Measurements from ENCODE around the gene C18orf63. TPM values are rescaled to one million over a fixed set of nuclear protein-coding genes. Genes with fewer than 3 reads are reported as not detected.
A peak's percentile ranks its signal among the peaks of the same experiment; 100 is the strongest.

The C18orf63 gene
- total RNA-seq, 2 experiments from 2014 or later = not detected

- POLR2A ChIA-PET = no interaction called here
- H3K4me3 ChIP-seq (ENCODE audit: low read depth, low read length, poor library complexity, severe bottlenecking) = no peak overlapping the region
- H3K4me2 ChIP-seq (ENCODE audit: low read length) = no peak overlapping the region
- no peaks in the 10 kb centered on the region for H3K4me1 ChIP-seq (ENCODE audit: insufficient read depth, low read length, poor library complexity, severe bottlenecking)
- H3K9me3 ChIP-seq (ENCODE audit: low read length) = no peaks in the 10 kb centered on the region
- CTCF ChIA-PET (ENCODE audit: unreplicated experiment) = no interaction called here
- H3K79me2 ChIP-seq (ENCODE audit: insufficient read depth, low read depth, low read length) = no peaks in the 10 kb centered on the region
- H2AFZ ChIP-seq (ENCODE audit: low read length) = no peak overlapping the region
- no TSS peak for BruUV-seq (replicated peaks)
- DNase-seq (ENCODE audit: low spot score) = no peak
- no peak overlapping the region for H3K27ac ChIP-seq (ENCODE audit: low read depth, low read length, poor library complexity, severe bottlenecking)
- intact Hi-C loops (cut with micrococcal nuclease; ENCODE audit: unreplicated experiment) = no loop called here
- TF ChIP-seq CTCF (conservative IDR thresholded peaks at IDR 0.05; ENCODE audit: low read length) (no peak), EZH2phosphoT487 (IDR thresholded peaks at IDR 0.05; ENCODE audit: borderline replicate concordance, low read depth, low read length) (no peak)
- H4K20me1 ChIP-seq (ENCODE audit: insufficient read depth, low read length) = no peaks in the 10 kb centered on the region
- no peaks in the 10 kb centered on the region for H3K36me3 ChIP-seq (ENCODE audit: insufficient read depth, low read length)
- H3K9me2 ChIP-seq (ENCODE audit: insufficient read depth, low read length) = no peaks in the 10 kb centered on the region
Observed at GRCh38 chr18:74289137-74289536, 26.5 kb upstream of the C18orf63 start.

GRCh38 chr18:74290021-74290420 lies 25.6 kb upstream of the C18orf63 start:
- no peaks in the 10 kb centered on the region for H4K20me1 ChIP-seq (ENCODE audit: insufficient read depth, low read length)
- H3K4me3 ChIP-seq (ENCODE audit: low read depth, low read length, poor library complexity, severe bottlenecking) = no peak overlapping the region
- ChIA-PET CTCF (ENCODE audit: unreplicated experiment) (no interaction called here), POLR2A (no interaction called here)
- TF ChIP-seq CTCF (conservative IDR thresholded peaks at IDR 0.05; ENCODE audit: low read length) (no peak), EZH2phosphoT487 (IDR thresholded peaks at IDR 0.05; ENCODE audit: borderline replicate concordance, low read depth, low read length) (no peak)
- no TSS peak for BruUV-seq (replicated peaks)
- intact Hi-C loops (cut with micrococcal nuclease; ENCODE audit: unreplicated experiment) = no loop called here
- no peaks in the 10 kb centered on the region for H3K4me1 ChIP-seq (ENCODE audit: insufficient read depth, low read length, poor library complexity, severe bottlenecking)
- H3K79me2 ChIP-seq (ENCODE audit: insufficient read depth, low read depth, low read length) = no peaks in the 10 kb centered on the region
- H3K9me2 ChIP-seq (ENCODE audit: insufficient read depth, low read length) = no peaks in the 10 kb centered on the region
- DNase-seq (ENCODE audit: low spot score) = no peak
- no peak overlapping the region for H3K4me2 ChIP-seq (ENCODE audit: low read length)
- H3K27ac ChIP-seq (ENCODE audit: low read depth, low read length, poor library complexity, severe bottlenecking) = no peak overlapping the region
- H3K36me3 ChIP-seq (ENCODE audit: insufficient read depth, low read length) = no peaks in the 10 kb centered on the region
- H2AFZ ChIP-seq (ENCODE audit: low read length) = no peak overlapping the region
- H3K9me3 ChIP-seq (ENCODE audit: low read length) = no peaks in the 10 kb centered on the region

GRCh38 chr18:74290794-74291471 lies 24.7 kb upstream of the C18orf63 start:
- H3K4me3 ChIP-seq (ENCODE audit: low read depth, low read length, poor library complexity, severe bottlenecking) = no peak overlapping the region
- no peaks in the 10 kb centered on the region for H3K9me2 ChIP-seq (ENCODE audit: insufficient read depth, low read length)
- DNase-seq (ENCODE audit: low spot score) = no peak
- ChIA-PET POLR2A (no interaction called here), CTCF (ENCODE audit: unreplicated experiment) (no interaction called here)
- no peak overlapping the region for H2AFZ ChIP-seq (ENCODE audit: low read length)
- H4K20me1 ChIP-seq (ENCODE audit: insufficient read depth, low read length) = no peaks in the 10 kb centered on the region
- TF ChIP-seq EZH2phosphoT487 (IDR thresholded peaks at IDR 0.05; ENCODE audit: borderline replicate concordance, low read depth, low read length) = no peak
- no peak for TF ChIP-seq CTCF (conservative IDR thresholded peaks at IDR 0.05; ENCODE audit: low read length)
- H3K4me1 ChIP-seq (ENCODE audit: insufficient read depth, low read length, poor library complexity, severe bottlenecking) = no peaks in the 10 kb centered on the region
- intact Hi-C loops (cut with micrococcal nuclease; ENCODE audit: unreplicated experiment) = no loop called here
- H3K36me3 ChIP-seq (ENCODE audit: insufficient read depth, low read length) = no peaks in the 10 kb centered on the region
- no peaks in the 10 kb centered on the region for H3K9me3 ChIP-seq (ENCODE audit: low read length)
- BruUV-seq (replicated peaks) = no TSS peak
- no peak overlapping the region for H3K27ac ChIP-seq (ENCODE audit: low read depth, low read length, poor library complexity, severe bottlenecking)
- peak overlapping the region; percentile 26; the same call in 1 of the 2 replicates for H3K4me2 ChIP-seq (ENCODE audit: low read length)
- H3K79me2 ChIP-seq (ENCODE audit: insufficient read depth, low read depth, low read length) = no peaks in the 10 kb centered on the region

All from OCI-LY7 (cell line).